ENCODE measurements around the gene ADPRHL1.

GRCh38 chr13:113360446-113360845 lies 92.8 kb downstream of the ADPRHL1 start:
- TF ChIP-seq CTCF (IDR thresholded peaks at IDR 0.05) (no peak), POLR2A (IDR thresholded peaks at IDR 0.05) (no peak), POLR2AphosphoS5 (IDR thresholded peaks at IDR 0.05) (no peak)
